Ecto neural progenitor cell (in vitro differentiated cells): ENCODE data around the gene MAGEA4.
"Not testable (repeated sequence)": the region's sequence is repeated elsewhere in the genome, so short reads cannot be mapped to it uniquely, and the experiment has no call there.

Experiments
- DNase-seq: peaks from one replicate; pipeline ENCODE4 v3.0.0-alpha.2; 2018; ENCODE audit warnings: low spot score

MAGEA4 gene

GRCh38 chrX:151912780-151913179, at the start of gene MAGEA4:
Gene MAGEA4 (plus strand): TSS chrX:151912889. CDS start chrX:151923665, 10,776 bp downstream.
- DNase-seq = no peak

- DNase-seq = no peak
Measured at GRCh38 chrX:151870602-151871001, 42.1 kb upstream of the MAGEA4 start.

GRCh38 chrX:151871244-151871643, 41.4 kb upstream of the MAGEA4 start:
- no peak for DNase-seq

GRCh38 chrX:151873096-151873495, 39.6 kb upstream of the MAGEA4 start:
- no peak for DNase-seq

GRCh38 chrX:151875270-151876026, 37.2 kb upstream of the MAGEA4 start:
- no peak for DNase-seq

- DNase-seq = no peak
Measured at GRCh38 chrX:151878574-151878973, 34.1 kb upstream of the MAGEA4 start.

GRCh38 chrX:151879856-151880255, 32.8 kb upstream of the MAGEA4 start:
- no peak for DNase-seq

- no peak for DNase-seq
Measured at GRCh38 chrX:151880895-151881294, 31.8 kb upstream of the MAGEA4 start.

- no peak for DNase-seq
Measured at GRCh38 chrX:151889421-151889820, 23.3 kb upstream of the MAGEA4 start.

- DNase-seq = no peak
Measured at GRCh38 chrX:151896734-151897474, 15.8 kb upstream of the MAGEA4 start.

GRCh38 chrX:151899622-151900021, 13.1 kb upstream of the MAGEA4 start:
- no peak for DNase-seq

- DNase-seq = no peak
Measured at GRCh38 chrX:151901826-151902225, 10.9 kb upstream of the MAGEA4 start.

- DNase-seq = no peak
Measured at GRCh38 chrX:151902813-151903591, 9.7 kb upstream of the MAGEA4 start.

GRCh38 chrX:151904989-151905388, 7.7 kb upstream of the MAGEA4 start:
- DNase-seq = no peak

GRCh38 chrX:151912221-151912620, 468 bp upstream of the MAGEA4 start:
- DNase-seq = no peak

GRCh38 chrX:151918736-151919135, 6.0 kb downstream of the MAGEA4 start:
- not testable (repeated sequence) for DNase-seq

- no peak for DNase-seq
Measured at GRCh38 chrX:151919610-151920009, 6.9 kb downstream of the MAGEA4 start.

- DNase-seq = no peak
Measured at GRCh38 chrX:151920101-151920500, 7.4 kb downstream of the MAGEA4 start.

- DNase-seq = no peak
Measured at GRCh38 chrX:151920530-151920929, 7.8 kb downstream of the MAGEA4 start.

GRCh38 chrX:151921292-151921691, 8.6 kb downstream of the MAGEA4 start:
- no peak for DNase-seq

GRCh38 chrX:151921866-151922265, 9.2 kb downstream of the MAGEA4 start:
- DNase-seq = no peak

GRCh38 chrX:151922692-151923091, 10.0 kb downstream of the MAGEA4 start:
- DNase-seq = no peak

GRCh38 chrX:151923648-151924047, 11.0 kb downstream of the MAGEA4 start:
- DNase-seq = no peak
